Urinary bladder (tissue), 4 donors: Measurements from ENCODE around the gene NIPSNAP3A. TPM values are rescaled to one million over a fixed set of nuclear protein-coding genes. Genes with fewer than 3 reads are reported as not detected.
A peak's percentile ranks its signal among the peaks of the same experiment; 100 is the strongest.
"Not testable (repeated sequence)": the region's sequence is repeated elsewhere in the genome, so short reads cannot be mapped to it uniquely, and the experiment has no call there.

Experiments
- DNase-seq: peaks from one replicate; pipeline ENCODE4 v3.0.0-alpha.2; 2015; ENCODE audit errors: extremely low spot score
- H3K27ac ChIP-seq: one replicate; pipeline ENCODE4 v1.5.1; 2013; ENCODE audit warnings: low read depth, mild to moderate bottlenecking, moderate library complexity
- H3K36me3 ChIP-seq: one replicate; pipeline ENCODE4 v1.6.1; 2013; ENCODE audit warnings: mild to moderate bottlenecking, moderate library complexity; ENCODE audit not compliant: insufficient read depth
- H3K4me1 ChIP-seq: one replicate; pipeline ENCODE4 v1.6.1; 2013; ENCODE audit warnings: mild to moderate bottlenecking, moderate library complexity; ENCODE audit not compliant: insufficient read depth
- H3K4me3 ChIP-seq: one replicate; pipeline ENCODE4 v1.5.1; 2013; ENCODE audit warnings: low read depth, low read length
- WGBS: extraction: QIAGEN DNeasy Blood & Tissue Kit; methylation state at CpG from one replicate; pipeline ENCODE4 v1.1.7; 2013; 5-methylcytosine and 5-hydroxymethylcytosine counted together
- polyA plus RNA-seq: library from polyadenylated mRNA; stranded (reverse); fragments of 200-250 nt; gene quantifications from one replicate; pipeline ENCODE4 v1.2.3, GENCODE V29; 2013
- total RNA-seq: library from RNA; depleted of rRNA; stranded (reverse); fragments of >200 nt; gene quantifications from one replicate; pipeline ENCODE4 v1.2.3, GENCODE V29; 2014
- donor health status: healthy with polysubstance abuse.
- donor health status: healthy.

Gene NIPSNAP3A
- 64.2 TPM for total RNA-seq
- polyA plus RNA-seq, result 30.4 TPM

DNA sequence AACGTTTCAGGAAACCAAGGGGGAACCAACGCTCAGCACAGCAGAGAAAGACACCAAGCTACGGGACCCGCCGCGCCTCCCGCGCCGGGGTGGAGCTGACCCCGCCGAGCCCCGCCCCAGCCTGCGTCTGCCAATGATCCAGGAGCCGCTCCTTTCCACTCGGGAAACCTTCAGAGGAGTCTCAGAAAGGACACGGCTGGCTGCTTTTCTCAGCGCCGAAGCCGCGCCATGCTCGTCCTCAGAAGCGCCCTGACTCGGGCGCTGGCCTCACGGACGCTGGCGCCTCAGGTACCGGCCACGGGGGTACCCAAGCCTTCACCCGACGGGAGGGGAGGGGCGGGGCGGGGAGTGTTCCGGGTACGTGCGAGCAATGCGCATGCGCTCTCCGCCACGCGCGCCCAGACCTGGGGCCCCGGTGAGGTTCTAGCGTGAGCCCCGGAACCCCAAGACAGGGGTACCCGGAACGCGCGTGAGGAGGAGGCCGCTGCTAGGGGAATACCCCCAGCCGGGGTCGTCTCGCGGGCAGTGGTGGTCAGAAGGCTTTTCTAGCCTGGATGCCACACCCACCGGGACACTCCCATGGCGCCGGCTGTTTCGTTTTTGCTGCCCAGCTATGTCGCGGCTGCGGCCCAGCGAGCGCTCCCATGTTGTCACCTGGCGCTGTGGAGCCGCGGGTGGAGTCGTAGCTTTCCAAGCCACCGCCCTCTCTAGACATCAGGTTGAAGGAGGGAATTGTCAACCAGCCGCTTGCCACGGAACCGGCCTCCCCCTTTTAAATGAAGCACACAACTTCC is at the start of gene NIPSNAP3A:
NIPSNAP3A (plus strand) TSS at position 119 of the 794 bp plus-strand sequence; CDS start at position 229, 110 bp downstream.
- no peak for DNase-seq
- Histone ChIP-seq H3K4me1 (no peaks in the 10 kb centered on the region), H3K36me3 (peaks cover 1% of the 10 kb centered on the region), H3K27ac (peak within 1 kb of the TSS; percentile 91), H3K4me3 (peak within 1 kb of the TSS; percentile 71)
- under 1% methylated on average over 71 of the region's 71 CpGs for WGBS

DNA sequence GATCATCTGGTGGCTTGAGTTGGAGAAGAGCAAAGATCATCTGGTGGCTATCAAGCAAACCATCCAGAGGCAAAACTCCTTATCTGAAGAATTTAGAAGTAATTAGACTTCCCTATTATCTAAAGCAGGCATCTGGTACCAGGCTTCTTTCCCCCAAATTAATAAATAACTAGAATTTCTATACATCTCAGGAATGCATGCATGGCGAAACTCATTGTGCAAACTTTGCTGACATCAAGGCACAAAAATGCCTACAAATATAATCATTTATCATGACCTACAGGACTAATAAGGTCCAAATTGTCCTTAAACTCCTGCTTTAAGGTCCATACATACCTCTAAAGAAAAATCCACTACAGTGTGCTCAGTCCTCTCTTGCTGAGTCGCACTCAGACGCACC is 47.2 kb upstream of the NIPSNAP3A start:
- H3K4me3 ChIP-seq, result no peak overlapping the region
- WGBS, result 86% methylated on average over 3 of the region's 3 CpGs
- DNase-seq, result no peak
- H3K36me3 ChIP-seq, result no peaks in the 10 kb centered on the region
- H3K4me1 ChIP-seq, result no peaks in the 10 kb centered on the region
- H3K27ac ChIP-seq, result no peak overlapping the region

DNA sequence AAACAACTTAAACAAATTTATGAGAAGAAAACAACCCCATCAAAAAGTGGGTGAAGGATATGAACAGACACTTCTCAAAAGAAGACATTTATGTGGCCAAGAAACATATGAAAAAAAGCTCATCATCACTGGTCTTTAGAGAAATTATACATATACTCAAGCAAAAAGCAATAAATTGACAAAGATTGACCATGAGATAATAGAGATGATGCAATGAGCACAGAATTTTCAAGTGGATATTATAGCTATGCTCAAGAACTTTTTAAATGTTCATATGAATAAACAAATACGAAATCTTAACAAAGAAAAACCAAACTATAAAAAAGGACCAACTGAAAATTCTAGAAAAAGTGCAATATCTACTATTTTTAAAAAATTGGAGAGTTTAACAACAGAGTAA is 38.7 kb upstream of the NIPSNAP3A start:
- H3K4me1 ChIP-seq, DNase-seq, H3K27ac ChIP-seq, H3K36me3 ChIP-seq, H3K4me3 ChIP-seq: not testable (repeated sequence)
- whole genome bisulfite sequencing, result 20% methylated on average over 1 of the region's 1 CpG

DNA sequence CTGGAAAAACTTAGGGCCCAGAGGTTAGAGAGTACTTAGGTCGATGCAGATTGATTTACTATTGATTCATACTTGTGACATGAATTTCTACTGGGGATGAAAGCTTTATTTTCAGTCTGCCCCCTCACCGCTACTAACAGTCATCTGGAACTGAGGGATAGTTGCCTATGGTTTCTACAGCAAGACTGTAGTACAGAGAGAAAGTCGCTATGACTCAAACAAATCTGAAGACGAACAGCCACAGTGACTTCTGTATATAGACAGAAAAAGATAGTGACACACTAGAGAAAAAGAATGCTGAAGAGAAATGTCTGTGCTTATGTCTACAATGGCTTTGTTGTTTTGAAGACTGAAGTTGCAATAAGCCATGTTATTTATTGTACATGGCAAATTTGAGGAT is 35.9 kb upstream of the NIPSNAP3A start:
- H3K4me3 ChIP-seq, result no peak overlapping the region
- DNase-seq, result no peak
- H3K36me3 ChIP-seq, result no peaks in the 10 kb centered on the region
- WGBS, result 80% methylated on average over 4 of the region's 4 CpGs
- H3K4me1 ChIP-seq, result no peaks in the 10 kb centered on the region
- H3K27ac ChIP-seq, result no peak overlapping the region

DNA sequence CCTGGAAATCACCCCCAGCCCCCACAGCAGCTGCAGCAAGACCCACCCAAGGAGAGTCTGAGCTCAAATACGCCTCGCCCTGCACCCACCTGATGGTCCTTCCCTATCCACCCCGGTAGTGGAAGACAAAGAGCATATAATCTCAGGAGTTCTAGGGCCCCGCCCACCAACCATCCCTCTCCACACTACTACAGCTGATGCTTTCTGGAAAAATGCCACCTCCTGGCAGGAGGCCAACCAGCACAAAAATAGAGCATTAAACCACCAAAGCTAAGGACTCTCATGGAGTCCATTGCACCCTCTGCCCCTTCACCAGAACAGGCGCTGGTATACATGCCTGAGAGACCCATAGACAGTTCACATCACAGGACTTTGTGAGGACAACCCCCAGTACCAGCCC is 22.5 kb upstream of the NIPSNAP3A start:
- WGBS, result 90% methylated on average over 5 of the region's 5 CpGs
- no peaks in the 10 kb centered on the region for H3K4me1 ChIP-seq
- no peak for DNase-seq
- no peak overlapping the region for H3K4me3 ChIP-seq
- no peaks in the 10 kb centered on the region for H3K36me3 ChIP-seq
- H3K27ac ChIP-seq, result no peak overlapping the region

DNA sequence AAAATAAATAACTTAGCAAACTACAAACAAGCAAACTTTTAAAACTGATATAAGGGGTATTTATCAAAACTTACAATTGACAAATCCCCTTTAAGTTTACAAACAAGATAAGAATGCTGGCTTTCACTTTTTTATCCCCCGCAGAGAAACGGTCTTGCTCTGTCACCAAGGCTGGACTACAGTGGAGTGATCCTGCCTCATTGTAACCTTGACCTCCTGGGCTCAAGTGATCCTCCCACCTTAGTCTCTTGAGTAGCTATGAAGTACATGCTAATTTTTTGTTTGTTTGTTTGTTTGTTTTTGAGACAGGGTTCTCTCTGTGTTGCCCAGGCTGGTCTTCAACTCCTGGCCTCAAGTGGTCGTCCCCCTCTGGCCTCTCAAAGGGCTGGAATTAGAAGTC is 9.0 kb upstream of the NIPSNAP3A start:
- no peaks in the 10 kb centered on the region for H3K36me3 ChIP-seq
- H3K27ac ChIP-seq, result no peak overlapping the region
- no peak for DNase-seq
- WGBS, result 53% methylated on average over 3 of the region's 3 CpGs
- no peaks in the 10 kb centered on the region for H3K4me1 ChIP-seq
- H3K4me3 ChIP-seq, result no peak overlapping the region

DNA sequence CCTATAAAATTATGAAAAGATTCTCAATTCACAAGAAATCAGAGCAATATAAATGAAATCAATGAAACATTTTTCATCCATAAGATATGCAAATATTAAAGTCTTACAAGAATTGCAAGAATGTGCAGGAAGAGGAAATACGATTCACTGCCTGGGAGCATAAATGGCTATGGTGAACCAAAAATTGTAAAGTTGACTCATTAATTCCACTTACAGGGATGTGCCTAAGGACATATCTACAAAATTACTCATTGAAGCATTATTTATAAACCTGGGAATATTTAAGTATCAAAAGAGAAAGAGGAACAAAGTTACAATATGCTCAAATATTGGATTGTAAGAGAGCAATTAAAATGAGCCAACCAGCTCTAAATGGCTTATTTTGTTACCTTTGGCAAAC is 6.9 kb upstream of the NIPSNAP3A start:
- 41% methylated on average over 1 of the region's 1 CpG for WGBS

DNA sequence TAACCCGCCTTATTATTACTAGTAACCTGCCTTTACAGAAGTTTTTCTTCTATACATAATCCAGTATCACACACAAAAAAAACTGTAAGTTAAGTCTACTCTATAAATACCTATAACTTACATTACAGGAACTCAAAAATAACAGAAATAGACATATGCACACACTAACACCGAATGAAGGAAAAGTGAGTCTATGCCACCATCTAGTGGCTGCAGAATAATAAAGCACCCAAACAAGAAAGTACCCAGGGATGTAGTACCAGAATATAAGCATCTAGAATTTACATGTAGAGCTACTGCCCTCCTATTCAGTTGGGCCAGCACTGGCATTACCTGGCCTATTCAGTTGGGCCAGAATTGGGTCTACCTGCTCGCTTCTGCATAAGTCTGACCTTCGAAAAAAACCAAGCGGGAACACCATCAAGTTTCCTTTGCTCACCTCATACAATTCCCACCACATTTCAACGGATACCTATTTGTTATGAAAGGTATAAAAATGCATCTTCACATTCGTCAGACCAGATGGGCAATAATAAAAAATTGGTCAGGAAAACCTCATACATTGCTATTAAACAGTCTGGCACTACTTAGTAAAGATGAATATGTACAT is 4.0 kb upstream of the NIPSNAP3A start:
- Histone ChIP-seq H3K36me3 (no peaks in the 10 kb centered on the region), H3K4me3 (no peak overlapping the region), H3K27ac (no peak overlapping the region), H3K4me1 (no peaks in the 10 kb centered on the region)
- DNase-seq, result peak; percentile 46
- WGBS, result 30% methylated on average over 7 of the region's 7 CpGs

More for the DNA sequence above, 6.9 kb upstream of the NIPSNAP3A start:
- no peak overlapping the region for H3K4me3 ChIP-seq
- H3K4me1 ChIP-seq, result no peaks in the 10 kb centered on the region
- H3K27ac ChIP-seq, result no peak overlapping the region
- no peaks in the 10 kb centered on the region for H3K36me3 ChIP-seq
- DNase-seq, result no peak

DNA sequence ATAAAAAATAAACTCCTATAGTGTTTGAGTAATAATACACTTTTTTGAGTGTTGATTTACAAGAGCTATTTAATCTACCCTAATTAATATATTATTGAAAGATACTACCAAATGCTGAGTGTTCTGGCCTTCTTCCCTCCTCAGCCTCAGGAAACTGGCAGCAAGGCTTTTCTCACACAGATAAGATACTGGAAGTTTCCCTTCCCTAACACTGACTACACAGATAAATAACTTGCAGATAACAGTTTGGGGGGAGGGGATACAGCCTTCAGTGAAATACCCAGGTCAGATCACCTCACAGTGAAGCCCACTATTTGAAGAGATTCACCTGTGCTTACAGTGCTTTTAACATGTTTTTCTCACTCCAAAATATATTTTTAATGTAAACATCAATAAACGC is 1.6 kb upstream of the NIPSNAP3A start:
- Histone ChIP-seq H3K4me3 (no peak overlapping the region), H3K27ac (no peak overlapping the region), H3K36me3 (no peaks in the 10 kb centered on the region), H3K4me1 (no peaks in the 10 kb centered on the region)
- DNase-seq, result no peak
- WGBS, result 59% methylated on average over 1 of the region's 1 CpG

DNA sequence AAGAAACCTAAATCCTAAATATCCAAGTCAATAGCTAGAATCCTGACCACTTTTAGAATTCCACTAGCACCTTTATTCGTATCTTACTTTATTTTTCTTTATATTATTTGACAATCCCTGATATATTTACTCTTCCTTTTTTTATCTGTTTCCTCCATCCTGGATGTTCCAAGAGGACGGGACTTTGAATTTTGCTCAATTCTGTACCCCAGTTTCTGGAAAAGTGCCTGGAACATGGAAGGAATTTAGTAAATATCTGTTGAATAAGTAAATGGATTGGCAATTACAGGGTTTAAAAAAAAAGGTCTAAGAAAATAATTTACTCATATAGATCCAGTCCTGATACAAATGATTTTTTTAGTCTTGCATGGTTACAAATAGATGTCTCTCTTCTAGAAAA is 1.2 kb upstream of the NIPSNAP3A start:
- no peaks in the 10 kb centered on the region for H3K4me1 ChIP-seq
- no peaks in the 10 kb centered on the region for H3K36me3 ChIP-seq
- WGBS, result 81% methylated on average over 2 of the region's 2 CpGs
- DNase-seq, result no peak
- H3K27ac ChIP-seq, result no peak overlapping the region
- H3K4me3 ChIP-seq, result no peak overlapping the region

DNA sequence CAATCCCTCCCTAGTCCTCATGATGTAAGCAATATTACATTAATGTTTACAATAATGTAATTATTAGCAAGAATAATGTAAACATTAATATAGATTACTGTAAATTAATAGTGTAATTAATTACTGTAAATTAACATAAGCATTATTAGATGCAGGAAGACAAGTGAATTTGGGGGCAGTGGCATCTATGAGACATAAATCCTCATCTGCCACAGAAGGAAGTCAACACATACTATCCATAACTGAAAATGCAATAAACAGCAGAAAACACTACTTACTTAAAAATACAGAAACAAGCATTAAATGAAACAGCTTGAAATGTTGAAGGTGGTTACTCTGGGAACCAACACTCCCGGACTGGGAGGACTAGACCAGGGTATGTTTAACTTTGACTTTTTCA is 685 bp upstream of the NIPSNAP3A start:
- H3K4me3 ChIP-seq, result peak overlapping the region; percentile 71
- no peaks in the 10 kb centered on the region for H3K4me1 ChIP-seq
- H3K36me3 ChIP-seq, result no peaks in the 10 kb centered on the region
- DNase-seq, result no peak
- no peak overlapping the region for H3K27ac ChIP-seq
- WGBS, result 30% methylated on average over 1 of the region's 1 CpG

DNA sequence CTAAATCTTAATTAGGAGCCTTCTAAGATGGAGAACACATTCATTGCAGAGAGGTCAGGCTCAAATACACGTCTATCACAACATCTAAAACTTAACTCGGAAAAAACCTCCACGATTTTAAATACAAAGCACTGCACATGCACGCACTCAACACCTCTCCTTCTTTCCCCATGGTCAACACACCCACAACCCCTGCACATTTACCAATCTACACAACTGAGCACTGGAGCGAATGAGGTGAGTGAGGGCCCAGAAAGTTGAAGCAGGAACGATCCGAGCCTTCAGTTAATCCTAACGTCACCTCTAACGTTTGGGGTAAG is 278 bp upstream of the NIPSNAP3A start:
- no peaks in the 10 kb centered on the region for H3K36me3 ChIP-seq
- no peaks in the 10 kb centered on the region for H3K4me1 ChIP-seq
- peak; percentile 68 for DNase-seq
- WGBS, result under 1% methylated on average over 9 of the region's 9 CpGs
- peak overlapping the region; percentile 71 for H3K4me3 ChIP-seq
- H3K27ac ChIP-seq, result peak overlapping the region; percentile 91

DNA sequence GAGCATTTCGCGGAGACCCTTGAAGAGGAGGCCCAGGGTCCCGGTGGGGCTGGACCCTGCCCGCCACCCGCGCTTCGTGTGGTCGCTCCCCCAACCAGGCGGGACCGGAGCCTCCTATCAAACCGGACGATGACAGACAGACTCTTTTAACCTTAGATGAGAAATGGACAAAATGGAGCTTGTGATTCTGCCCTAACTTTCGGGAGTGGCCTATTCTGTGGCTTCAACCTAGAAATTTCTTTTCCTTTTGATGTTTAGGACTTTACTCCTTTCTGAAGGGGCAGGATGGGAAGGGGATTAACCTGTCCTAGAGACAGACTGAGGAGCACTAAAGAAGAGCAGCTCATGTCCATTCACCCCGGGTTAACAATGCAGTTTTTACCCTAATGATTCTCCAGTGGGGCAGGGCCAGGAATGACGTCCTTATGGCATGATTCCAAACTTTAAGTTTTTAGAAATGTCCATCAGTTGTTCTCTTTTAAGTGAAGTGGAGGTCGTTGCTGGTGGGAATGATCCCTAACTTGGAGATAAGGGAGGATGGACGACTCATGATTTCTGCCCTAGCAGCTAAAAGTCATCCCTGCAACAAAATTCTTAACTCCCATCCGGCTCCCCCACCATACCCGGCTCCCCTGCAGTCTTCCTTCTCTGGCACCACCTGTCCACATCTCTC is 1.0 kb downstream of the NIPSNAP3A start:
- WGBS, result 10% methylated on average over 19 of the region's 19 CpGs
- Histone ChIP-seq H3K4me1 (no peaks in the 10 kb centered on the region), H3K27ac (peak overlapping the region; percentile 91), H3K4me3 (peak overlapping the region; percentile 71), H3K36me3 (peaks cover 1% of the 10 kb centered on the region)
- DNase-seq, result peak; percentile 23

DNA sequence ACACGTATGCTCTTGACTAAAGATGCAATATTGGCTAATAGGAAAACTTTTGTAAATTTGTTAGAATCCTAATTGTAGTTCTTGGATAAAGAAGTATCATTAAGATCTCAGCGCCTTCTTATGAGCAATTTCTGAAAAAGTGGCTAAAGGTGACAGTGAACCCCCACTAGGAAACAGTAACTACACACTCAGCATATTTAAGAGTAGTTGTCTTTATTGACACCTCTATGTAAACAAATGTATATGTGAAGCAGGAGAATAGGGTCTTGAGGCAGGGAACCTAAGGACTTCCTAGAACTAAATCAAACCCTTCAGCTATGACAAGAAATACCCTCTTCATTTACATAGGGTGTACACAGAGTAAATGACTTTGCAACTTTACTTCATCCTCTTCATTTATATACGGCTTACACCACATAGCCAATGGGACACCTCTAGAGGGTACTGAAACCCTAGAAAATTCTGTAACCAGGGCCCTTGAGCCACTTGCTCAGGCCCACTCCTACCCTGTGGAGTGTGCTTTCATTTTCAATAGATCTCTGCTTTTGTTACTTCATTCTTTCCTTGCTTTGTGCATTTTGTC is 2.8 kb downstream of the NIPSNAP3A start:
- Histone ChIP-seq H3K4me1 (no peaks in the 10 kb centered on the region), H3K4me3 (no peak overlapping the region), H3K27ac (no peak overlapping the region), H3K36me3 (peaks cover 1% of the 10 kb centered on the region)
- no peak for DNase-seq
- WGBS, result 94% methylated on average over 3 of the region's 3 CpGs
